Fibroblast of the aortic adventitia (primary cell): ENCODE measurements around the gene TIAM1. TPM values are rescaled to one million over a fixed set of nuclear protein-coding genes. Genes with fewer than 3 reads are reported as not detected.
A peak's percentile ranks its signal among the peaks of the same experiment; 100 is the strongest.

Source experiments
- DNase-seq: peaks from one replicate; pipeline ENCODE4 v3.0.0-alpha.2; 2010; ENCODE audit warnings: low read depth
- H3K4me3 ChIP-seq: 2 replicates; pipeline ENCODE4 v1.5.1; 2011; ENCODE audit warnings: low read depth, mild to moderate bottlenecking, control low read depth, low read length, moderate library complexity
- CTCF ChIP-seq: IDR thresholded peaks from 2 replicates; pipeline ENCODE4 v1.5.1; 2011; ENCODE audit warnings: mild to moderate bottlenecking, low read length, control low read depth, inconsistent platforms; ENCODE audit not compliant: insufficient read depth
- total RNA-seq: library from RNA; depleted of rRNA; stranded (reverse); fragments of >200 nt; gene quantifications from 2 replicates; pipeline ENCODE4 v1.2.3, GENCODE V29; 2012; ENCODE audit warnings: low replicate concordance

TIAM1 gene
- total RNA-seq, 1 donor = 15.1 TPM

GRCh38 chr21:31119199-31119598 is 224.9 kb downstream of the TIAM1 start:
- no peak for TF ChIP-seq CTCF
- DNase-seq = no peak
- no peak overlapping the region for H3K4me3 ChIP-seq

- no peak overlapping the region for H3K4me3 ChIP-seq
- peak; percentile 18 for TF ChIP-seq CTCF
- DNase-seq = peak; percentile 80
These were observed 226.7 kb downstream of the TIAM1 start for GRCh38 chr21:31117128-31117916.

- no peak for TF ChIP-seq CTCF
- DNase-seq = no peak
- H3K4me3 ChIP-seq = no peak overlapping the region
These were observed 228.8 kb downstream of the TIAM1 start for GRCh38 chr21:31115249-31115648.

GRCh38 chr21:31111093-31111492 is 233.0 kb downstream of the TIAM1 start:
- H3K4me3 ChIP-seq = no peak overlapping the region
- no peak for DNase-seq
- no peak for TF ChIP-seq CTCF

- H3K4me3 ChIP-seq = no peak overlapping the region
- DNase-seq = no peak
- TF ChIP-seq CTCF = no peak
These were observed 233.6 kb downstream of the TIAM1 start for GRCh38 chr21:31110430-31110829.

GRCh38 chr21:31107871-31108270 is 236.2 kb downstream of the TIAM1 start:
- TF ChIP-seq CTCF = no peak
- DNase-seq = no peak
- H3K4me3 ChIP-seq = no peak overlapping the region

GRCh38 chr21:31107176-31107785 is 236.8 kb downstream of the TIAM1 start:
- no peak for DNase-seq

More at GRCh38 chr21:31107176-31107785, 236.8 kb downstream of the TIAM1 start:
- no peak overlapping the region for H3K4me3 ChIP-seq
- TF ChIP-seq CTCF = no peak
